HG02852 (cell line): ENCODE data around the gene DAAM1.

Experiments
- ATAC-seq: cut with Tn5 transposase; IDR thresholded peaks from one replicate; pipeline ENCODE4 v1.9.1; 2021; ENCODE audit warnings: mild to moderate bottlenecking, moderate library complexity; ENCODE audit not compliant: unreplicated experiment

Gene DAAM1

GRCh38 chr14:59187118-59187517 lies 1.3 kb upstream of the DAAM1 start:
- no peak for ATAC-seq

- ATAC-seq: peak; percentile 13
Observed at GRCh38 chr14:59187802-59188460, 536 bp upstream of the DAAM1 start.

- ATAC-seq: peak; percentile 24
Observed at GRCh38 chr14:59189091-59189785, 771 bp downstream of the DAAM1 start.

GRCh38 chr14:59189786-59190368 lies 1.4 kb downstream of the DAAM1 start:
- peak; percentile 34 for ATAC-seq

GRCh38 chr14:59190372-59190771 lies 1.9 kb downstream of the DAAM1 start:
- ATAC-seq: no peak

GRCh38 chr14:59195912-59196311 lies 7.4 kb downstream of the DAAM1 start:
- ATAC-seq: no peak

GRCh38 chr14:59197695-59198262 lies 9.3 kb downstream of the DAAM1 start:
- no peak for ATAC-seq

GRCh38 chr14:59199205-59199604 lies 10.7 kb downstream of the DAAM1 start:
- ATAC-seq: no peak

GRCh38 chr14:59199614-59200013 lies 11.1 kb downstream of the DAAM1 start:
- no peak for ATAC-seq

- ATAC-seq: no peak
Observed at GRCh38 chr14:59200195-59200594, 11.7 kb downstream of the DAAM1 start.

GRCh38 chr14:59202031-59202430 lies 13.6 kb downstream of the DAAM1 start:
- no peak for ATAC-seq

- no peak for ATAC-seq
Observed at GRCh38 chr14:59204305-59204704, 15.8 kb downstream of the DAAM1 start.

GRCh38 chr14:59206892-59207291 lies 18.4 kb downstream of the DAAM1 start:
- ATAC-seq: no peak

GRCh38 chr14:59207506-59207933 lies 19.1 kb downstream of the DAAM1 start:
- no peak for ATAC-seq

GRCh38 chr14:59208224-59208814 lies 19.9 kb downstream of the DAAM1 start:
- no peak for ATAC-seq

GRCh38 chr14:59208954-59209353 lies 20.5 kb downstream of the DAAM1 start:
- no peak for ATAC-seq

GRCh38 chr14:59210621-59211020 lies 22.2 kb downstream of the DAAM1 start:
- no peak for ATAC-seq

- no peak for ATAC-seq
Observed at GRCh38 chr14:59213368-59214315, 25.2 kb downstream of the DAAM1 start.

- peak; percentile 69 for ATAC-seq
Observed at GRCh38 chr14:59214702-59215302, 26.3 kb downstream of the DAAM1 start.

GRCh38 chr14:59215322-59215721 lies 26.9 kb downstream of the DAAM1 start:
- no peak for ATAC-seq
